BE2C (cell line): ENCODE results near the gene KSR2.
"Not testable (repeated sequence)": the region's sequence is repeated elsewhere in the genome, so short reads cannot be mapped to it uniquely, and the experiment has no call there.

ENCODE experiments used
- DNase-seq: peaks from one replicate; pipeline ENCODE4 v3.0.0-alpha.2; 2020
- H3K27me3 ChIP-seq: fragments of 250-450 bp; sonication (Bioruptor Pico); 2 replicates; pipeline ENCODE4 v1.5.1; 2020; ENCODE audit warnings: mild to moderate bottlenecking
- H3K36me3 ChIP-seq: fragments of 250-450 bp; sonication (Bioruptor Pico); 2 replicates; pipeline ENCODE4 v1.5.1; 2020; ENCODE audit warnings: mild to moderate bottlenecking
- H3K4me1 ChIP-seq: fragments of 250-450 bp; sonication (Bioruptor Pico); 2 replicates; pipeline ENCODE4 v1.5.1; 2020
- H3K4me3 ChIP-seq: 2 replicates; pipeline ENCODE4 v1.5.1; 2011; ENCODE audit warnings: low read depth, low read length
- H3K9me3 ChIP-seq: fragments of 250-450 bp; sonication (Bioruptor Pico); 2 replicates; pipeline ENCODE4 v1.5.1; 2020
- TF ChIP-seq, protein P1 (sequence below): IDR thresholded peaks from 2 replicates; pipeline ENCODE4 v1.5.1; 2012; ENCODE audit warnings: mild to moderate bottlenecking, low read depth, low read length

KSR2 gene

DNA sequence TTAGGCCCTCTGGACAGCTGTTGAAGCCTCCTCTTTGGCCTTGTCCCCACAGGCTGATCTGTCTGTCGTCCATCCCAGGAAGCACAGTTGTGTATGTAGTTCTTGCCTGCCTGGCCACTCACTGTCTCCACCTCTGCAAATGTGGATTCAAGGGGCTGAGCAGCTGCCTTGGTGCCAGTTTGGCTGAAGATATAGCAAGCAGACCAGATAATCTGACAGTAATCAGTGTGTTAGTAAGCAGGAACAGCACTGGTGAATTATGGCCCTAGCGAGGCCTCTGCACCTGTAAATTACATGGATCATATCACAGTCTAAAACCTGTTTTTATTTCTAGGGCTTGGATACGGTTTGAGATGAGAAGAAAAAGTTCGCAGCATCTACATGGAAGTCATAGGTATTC lies 324.8 kb downstream of the KSR2 start:
- H3K4me3 ChIP-seq = no peak overlapping the region
- H3K27me3 ChIP-seq = no peaks in the 10 kb centered on the region
- no peaks in the 10 kb centered on the region for H3K9me3 ChIP-seq
- no peaks in the 10 kb centered on the region for H3K36me3 ChIP-seq
- TF ChIP-seq, protein P1, sequence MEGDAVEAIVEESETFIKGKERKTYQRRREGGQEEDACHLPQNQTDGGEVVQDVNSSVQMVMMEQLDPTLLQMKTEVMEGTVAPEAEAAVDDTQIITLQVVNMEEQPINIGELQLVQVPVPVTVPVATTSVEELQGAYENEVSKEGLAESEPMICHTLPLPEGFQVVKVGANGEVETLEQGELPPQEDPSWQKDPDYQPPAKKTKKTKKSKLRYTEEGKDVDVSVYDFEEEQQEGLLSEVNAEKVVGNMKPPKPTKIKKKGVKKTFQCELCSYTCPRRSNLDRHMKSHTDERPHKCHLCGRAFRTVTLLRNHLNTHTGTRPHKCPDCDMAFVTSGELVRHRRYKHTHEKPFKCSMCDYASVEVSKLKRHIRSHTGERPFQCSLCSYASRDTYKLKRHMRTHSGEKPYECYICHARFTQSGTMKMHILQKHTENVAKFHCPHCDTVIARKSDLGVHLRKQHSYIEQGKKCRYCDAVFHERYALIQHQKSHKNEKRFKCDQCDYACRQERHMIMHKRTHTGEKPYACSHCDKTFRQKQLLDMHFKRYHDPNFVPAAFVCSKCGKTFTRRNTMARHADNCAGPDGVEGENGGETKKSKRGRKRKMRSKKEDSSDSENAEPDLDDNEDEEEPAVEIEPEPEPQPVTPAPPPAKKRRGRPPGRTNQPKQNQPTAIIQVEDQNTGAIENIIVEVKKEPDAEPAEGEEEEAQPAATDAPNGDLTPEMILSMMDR = no peak
- DNase-seq = no peak
- H3K4me1 ChIP-seq = no peaks in the 10 kb centered on the region

DNA sequence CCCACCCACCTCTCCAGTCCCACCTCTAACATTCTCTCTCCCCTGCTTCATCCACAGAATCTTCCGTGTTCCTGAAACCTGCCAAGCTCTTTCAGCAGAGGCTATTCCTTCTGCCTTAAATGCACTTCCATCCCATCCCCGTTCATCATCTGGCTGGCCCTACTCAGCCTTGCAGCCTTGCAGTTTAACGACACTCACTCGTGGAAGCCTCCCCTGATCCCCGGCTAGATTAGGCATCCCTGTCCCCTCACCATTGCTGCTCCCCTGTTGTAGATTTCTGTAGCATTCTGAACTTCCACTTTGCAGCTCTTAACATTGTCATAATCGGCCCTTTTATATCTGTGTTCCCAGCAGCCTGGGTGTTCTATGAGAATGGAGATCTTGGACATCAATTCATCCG lies 326.9 kb downstream of the KSR2 start:
- Histone ChIP-seq H3K27me3 (no peaks in the 10 kb centered on the region), H3K9me3 (no peaks in the 10 kb centered on the region), H3K4me1 (no peaks in the 10 kb centered on the region), H3K4me3 (no peak overlapping the region), H3K36me3 (no peaks in the 10 kb centered on the region)
- TF ChIP-seq, protein P1 = no peak
- no peak for DNase-seq

DNA sequence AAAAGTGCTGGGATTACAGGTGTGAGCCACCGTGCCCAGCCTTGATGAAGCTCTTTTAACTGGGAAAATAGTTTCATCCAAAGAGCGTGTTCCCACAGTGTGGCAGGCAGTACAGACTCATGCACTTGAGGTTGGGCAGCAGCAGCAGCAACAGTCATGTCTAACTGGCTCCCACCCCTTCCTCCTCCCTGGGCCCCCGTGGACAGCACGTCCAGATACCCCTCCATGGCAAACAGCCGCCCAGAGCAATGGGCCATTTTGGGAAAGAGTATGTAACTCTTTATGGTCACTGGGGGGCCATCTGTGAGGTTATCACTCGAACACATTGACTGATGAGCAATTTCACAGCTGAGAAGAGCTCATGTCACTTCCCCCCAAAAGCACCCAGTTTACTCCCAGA lies 328.3 kb downstream of the KSR2 start:
- no peak for DNase-seq
- Histone ChIP-seq H3K9me3 (no peaks in the 10 kb centered on the region), H3K4me1 (no peaks in the 10 kb centered on the region), H3K36me3 (no peaks in the 10 kb centered on the region), H3K4me3 (no peak overlapping the region), H3K27me3 (no peaks in the 10 kb centered on the region)
- TF ChIP-seq, protein P1 = no peak

DNA sequence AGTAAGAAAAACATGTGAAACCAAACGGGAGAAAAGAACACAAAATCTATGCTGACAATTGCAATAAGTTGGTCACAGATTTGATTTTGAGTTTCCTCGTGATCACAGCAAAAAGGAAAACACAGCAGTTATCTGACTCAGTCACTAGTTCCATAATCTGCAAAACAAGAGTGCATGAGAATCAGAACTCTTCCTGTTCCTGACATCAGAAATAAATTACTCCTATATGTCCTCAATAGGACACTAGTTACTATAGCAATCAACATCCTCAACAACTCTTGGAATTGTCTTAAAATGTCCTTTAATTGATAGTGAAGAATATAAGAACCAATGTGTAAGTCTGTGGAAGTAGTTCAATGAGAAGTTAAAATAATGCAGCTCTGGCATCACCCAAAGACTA lies 339.3 kb downstream of the KSR2 start:
- Histone ChIP-seq H3K4me1 (no peaks in the 10 kb centered on the region), H3K4me3 (no peak overlapping the region), H3K9me3 (no peaks in the 10 kb centered on the region), H3K36me3 (no peaks in the 10 kb centered on the region), H3K27me3 (no peaks in the 10 kb centered on the region)
- no peak for DNase-seq
- TF ChIP-seq, protein P1 = no peak

DNA sequence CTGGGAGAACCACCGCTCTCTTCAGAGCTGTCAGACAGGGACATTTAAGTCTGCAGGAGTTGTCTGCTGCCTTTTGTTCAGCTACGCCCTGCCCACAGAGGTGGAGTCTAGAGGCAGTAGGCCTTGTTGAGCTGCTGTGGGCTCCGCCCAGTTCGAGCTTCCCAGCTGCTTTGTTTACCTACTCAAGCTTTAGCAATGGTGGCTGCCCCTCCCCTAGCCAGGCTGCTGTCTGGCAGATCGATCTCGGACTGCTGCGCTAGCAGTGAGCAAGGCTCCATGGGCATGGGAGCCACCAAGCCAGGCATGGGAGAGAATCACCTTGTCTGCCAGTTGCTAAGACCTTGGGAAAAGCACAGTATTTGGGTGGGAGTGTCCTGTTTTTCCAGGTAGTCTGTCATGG lies 340.1 kb downstream of the KSR2 start:
- H3K4me3 ChIP-seq, H3K36me3 ChIP-seq, H3K4me1 ChIP-seq, DNase-seq, H3K27me3 ChIP-seq, H3K9me3 ChIP-seq: not testable (repeated sequence)

DNA sequence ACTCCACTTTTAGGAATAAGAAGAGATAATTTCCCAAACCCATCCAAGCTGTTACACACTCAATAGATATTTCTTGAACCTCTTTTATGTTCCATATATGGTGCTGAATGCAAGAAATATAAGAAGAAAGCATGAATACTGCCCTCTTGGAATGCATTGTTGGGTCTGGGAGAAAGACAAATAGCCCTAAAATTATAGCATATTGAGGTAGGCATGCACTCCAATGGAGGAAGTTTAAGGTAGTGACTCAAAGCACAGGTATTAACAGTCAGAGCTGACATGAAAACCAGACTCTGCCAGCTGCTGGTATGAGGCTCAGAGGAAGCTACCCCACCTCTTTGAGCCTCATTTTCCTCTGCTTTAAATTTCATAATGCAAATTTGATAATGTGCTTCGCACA lies 346.0 kb downstream of the KSR2 start:
- TF ChIP-seq, protein P1 = no peak
- H3K27me3 ChIP-seq = no peaks in the 10 kb centered on the region
- no peak overlapping the region for H3K4me3 ChIP-seq
- no peaks in the 10 kb centered on the region for H3K36me3 ChIP-seq
- no peaks in the 10 kb centered on the region for H3K4me1 ChIP-seq
- no peak for DNase-seq
- H3K9me3 ChIP-seq = no peaks in the 10 kb centered on the region

DNA sequence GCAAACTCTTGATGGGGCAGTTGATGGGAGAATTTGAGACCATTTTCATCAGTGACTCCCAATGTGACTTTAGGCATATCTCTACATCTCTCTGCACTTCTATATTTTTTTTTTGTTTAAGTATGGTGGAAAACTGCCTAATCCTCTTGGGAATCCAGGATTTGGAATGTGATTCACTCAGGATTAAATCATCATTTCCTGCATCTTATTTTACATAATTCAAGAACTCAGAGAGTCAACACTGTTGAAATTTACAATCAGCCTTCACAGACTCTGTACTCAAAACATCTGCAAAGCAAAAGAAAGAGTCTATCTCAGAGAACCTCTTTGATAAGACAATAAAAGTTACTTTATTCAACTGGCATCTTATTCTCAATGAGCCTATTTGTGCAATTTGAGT lies 346.7 kb downstream of the KSR2 start:
- Histone ChIP-seq H3K36me3 (no peaks in the 10 kb centered on the region), H3K27me3 (no peaks in the 10 kb centered on the region), H3K9me3 (no peaks in the 10 kb centered on the region), H3K4me1 (no peaks in the 10 kb centered on the region), H3K4me3 (no peak overlapping the region)
- TF ChIP-seq, protein P1 = no peak
- no peak for DNase-seq
